Measurements from ENCODE around the gene FTO. TPM values are rescaled to one million over a fixed set of nuclear protein-coding genes. Genes with fewer than 3 reads are reported as not detected.
A peak's percentile ranks its signal among the peaks of the same experiment; 100 is the strongest.

FTO gene
- polyA plus RNA-seq, 3 donors = 16.8 to 51.0 (median 37.7) TPM

- TF ChIP-seq CTCF (IDR thresholded peaks at IDR 0.05) = no peak
- H3K27ac Mint-ChIP-seq = peak overlapping the region in 1 of 7 donors; percentile 28
- DNase-seq = no peak
These were observed 251.4 kb downstream of the FTO start for GRCh38 chr16:53955221-53955875.

GRCh38 chr16:53958341-53958880 is 254.5 kb downstream of the FTO start:
- no peaks in the 10 kb centered on the region for H3K9me3 ChIP-seq (replicated peaks in 1 of 2; ENCODE audit: control insufficient read depth in 1 of 2, insufficient read depth in 1 of 2, low read length in 2 of 2)
- Mint-ChIP-seq H3K27ac (no peak overlapping the region), H3K27me3 (ENCODE audit: low read depth in 3 of 3) (no peaks in the 10 kb centered on the region), H3K4me1 (peaks cover 3% of the 10 kb centered on the region), H3K9me3 (peaks cover 0 to under 1% (median 0%) of the 10 kb centered on the region in 7 donors), H3K36me3 (no peaks in the 10 kb centered on the region), H3K4me3 (no peak overlapping the region)
- H3K36me3 ChIP-seq (replicated peaks in 1 of 2; ENCODE audit: control insufficient read depth in 1 of 2, insufficient read depth in 2 of 2, low read length in 2 of 2) = no peaks in the 10 kb centered on the region
- no peak overlapping the region for H3K4me2 ChIP-seq (replicated peaks; ENCODE audit: extremely low read depth, low read length, poor library complexity, severe bottlenecking)
- H3K27me3 ChIP-seq (ENCODE audit: control insufficient read depth in 2 of 2, insufficient read depth in 2 of 2, low read length in 2 of 2) = no peaks in the 10 kb centered on the region
- H3K9ac ChIP-seq (ENCODE audit: insufficient read depth, low read length, poor library complexity, severe bottlenecking) = no peak overlapping the region
- no peak overlapping the region for H2AFZ ChIP-seq (ENCODE audit: insufficient read depth, low read depth, low read length, poor library complexity, severe bottlenecking)
- no peaks in the 10 kb centered on the region for H4K20me1 ChIP-seq (ENCODE audit: insufficient read depth, low read length)
- intact Hi-C loops (cut with micrococcal nuclease) = no loop called here
- no peak for TF ChIP-seq CTCF (IDR thresholded peaks at IDR 0.05)
- no peak overlapping the region for H3K27ac ChIP-seq (ENCODE audit: low read depth in 1 of 2, low read length in 2 of 2)
- H3K4me3 ChIP-seq (replicated peaks in 1 of 3; ENCODE audit: low read depth in 2 of 3, low read length in 3 of 3) = no peak overlapping the region
- no peaks in the 10 kb centered on the region for H3K79me2 ChIP-seq (ENCODE audit: insufficient read depth, low read length)
- DNase-seq = no peak
- no peaks in the 10 kb centered on the region for H3K4me1 ChIP-seq (ENCODE audit: control insufficient read depth in 1 of 2, insufficient read depth in 2 of 2, low read length in 2 of 2)
- WGBS (ENCODE audit: insufficient coverage) = 92% methylated on average over 7 of the region's 10 CpGs

More at GRCh38 chr16:53955221-53955875, 251.4 kb downstream of the FTO start:
- Mint-ChIP-seq H3K4me3 (no peak overlapping the region), H3K9me3 (no peaks in the 10 kb centered on the region), H3K4me1 (peaks cover 14% of the 10 kb centered on the region), H3K36me3 (no peaks in the 10 kb centered on the region), H3K27me3 (ENCODE audit: low read depth in 3 of 3) (no peaks in the 10 kb centered on the region)
- Histone ChIP-seq H3K9me3 (replicated peaks in 1 of 2; ENCODE audit: control insufficient read depth in 1 of 2, insufficient read depth in 1 of 2, low read length in 2 of 2) (no peaks in the 10 kb centered on the region), H3K36me3 (replicated peaks in 1 of 2; ENCODE audit: control insufficient read depth in 1 of 2, insufficient read depth in 2 of 2, low read length in 2 of 2) (no peaks in the 10 kb centered on the region), H3K4me3 (replicated peaks in 1 of 3; ENCODE audit: low read depth in 2 of 3, low read length in 3 of 3) (no peak overlapping the region), H4K20me1 (ENCODE audit: insufficient read depth, low read length) (no peaks in the 10 kb centered on the region), H3K9ac (ENCODE audit: insufficient read depth, low read length, poor library complexity, severe bottlenecking) (no peak overlapping the region), H3K27ac (ENCODE audit: low read depth in 1 of 2, low read length in 2 of 2) (no peak overlapping the region), H3K4me2 (replicated peaks; ENCODE audit: extremely low read depth, low read length, poor library complexity, severe bottlenecking) (no peak overlapping the region), H3K79me2 (ENCODE audit: insufficient read depth, low read length) (no peaks in the 10 kb centered on the region), H3K4me1 (ENCODE audit: control insufficient read depth in 1 of 2, insufficient read depth in 2 of 2, low read length in 2 of 2) (peaks cover 0 to 10% of the 10 kb centered on the region in 2 donors), H2AFZ (ENCODE audit: insufficient read depth, low read depth, low read length, poor library complexity, severe bottlenecking) (no peak overlapping the region), H3K27me3 (ENCODE audit: control insufficient read depth in 2 of 2, insufficient read depth in 2 of 2, low read length in 2 of 2) (no peaks in the 10 kb centered on the region)
- intact Hi-C loops (cut with micrococcal nuclease) = no loop called here
- WGBS (ENCODE audit: insufficient coverage) = no CpG with 5 or more reads among the region's 2 CpGs

Data from CD14-positive monocyte (primary cell).